ENCODE measurements around the gene MSRB3. TPM values are rescaled to one million over a fixed set of nuclear protein-coding genes. Genes with fewer than 3 reads are reported as not detected.

MSRB3 gene
- total RNA-seq, result not detected

DNA sequence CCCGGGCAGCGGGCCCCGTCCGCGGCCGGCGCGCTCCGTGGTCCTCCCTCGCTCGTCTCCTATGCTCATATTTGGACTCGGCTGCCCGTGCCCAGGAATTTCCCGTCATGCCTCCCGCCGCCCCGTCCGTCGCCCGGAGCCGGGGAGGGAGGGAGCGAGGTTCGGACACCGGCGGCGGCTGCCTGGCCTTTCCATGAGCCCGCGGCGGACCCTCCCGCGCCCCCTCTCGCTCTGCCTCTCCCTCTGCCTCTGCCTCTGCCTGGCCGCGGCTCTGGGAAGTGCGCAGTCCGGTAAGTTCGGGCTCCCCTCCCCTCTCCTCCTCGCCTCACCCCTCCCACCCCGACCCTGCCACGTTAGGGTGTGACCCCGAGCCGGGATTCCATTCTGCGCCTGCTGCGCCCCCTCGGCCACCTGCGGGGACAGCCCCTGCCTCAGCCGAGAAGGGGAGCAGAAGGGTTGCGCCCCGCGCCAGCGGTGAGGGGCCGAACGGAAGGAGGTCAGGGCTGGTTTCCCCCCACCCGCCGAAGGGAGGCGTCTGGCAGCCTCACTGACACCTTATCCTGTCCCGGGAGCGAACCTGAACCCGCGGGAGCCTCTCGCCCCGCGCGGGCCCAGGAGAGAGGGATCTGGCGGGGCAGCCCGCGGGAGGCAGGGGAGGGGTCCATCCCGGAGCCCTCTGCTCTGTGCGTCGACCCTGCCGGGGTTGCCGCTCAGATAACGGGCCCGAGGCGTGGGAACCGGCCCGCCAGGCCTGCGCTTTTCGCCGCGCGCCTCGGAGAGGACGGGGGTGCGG, at the start of gene MSRB3:
Gene MSRB3, plus strand, starts transcription at position 108 of the 793 bp plus-strand sequence. CDS start 29,897 bp downstream, outside the sequence.
- peak; percentile 28 for DNase-seq
- Mint-ChIP-seq H3K9me3 (no peaks in the 10 kb centered on the region), H3K27me3 (ENCODE audit: low read depth) (peaks cover 47% of the 10 kb centered on the region), H3K36me3 (ENCODE audit: low read depth) (no peaks in the 10 kb centered on the region), H3K4me1 (ENCODE audit: low read depth) (peaks cover 2% of the 10 kb centered on the region), H3K4me3 (peak within 1 kb of the TSS; percentile 61), H3K27ac (no peak within 1 kb of the TSS)
- intact Hi-C loops (cut with micrococcal nuclease), result no loop called here
- CTCF ChIA-PET, result no interaction called here

DNA sequence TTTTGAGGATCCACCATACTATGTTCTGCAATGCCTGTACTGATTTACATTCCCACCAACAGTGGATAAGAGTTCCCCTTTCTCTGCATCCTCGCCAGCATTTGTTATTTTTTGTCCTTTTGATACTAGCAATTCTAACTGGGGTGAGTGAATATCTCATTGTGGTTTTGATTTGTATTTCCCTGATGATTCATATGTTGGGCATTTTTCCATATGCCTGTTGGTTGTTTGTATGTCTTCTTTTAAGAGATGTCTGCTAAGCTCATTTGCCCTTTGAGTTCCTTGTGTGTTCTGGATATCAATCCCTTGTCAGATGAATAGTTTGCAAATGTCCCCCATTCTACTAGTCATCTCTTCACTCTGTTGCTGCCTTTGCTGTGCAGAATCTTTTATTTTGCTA, 49.0 kb upstream of the MSRB3 start:
- intact Hi-C loops (cut with micrococcal nuclease), result no loop called here
- peaks cover 31% of the 10 kb centered on the region for H3K4me1 Mint-ChIP-seq (ENCODE audit: low read depth)
- H3K36me3 Mint-ChIP-seq (ENCODE audit: low read depth), result peaks cover 40% of the 10 kb centered on the region
- no peak overlapping the region for H3K4me3 Mint-ChIP-seq
- peaks cover 23% of the 10 kb centered on the region for H3K9me3 Mint-ChIP-seq
- no peak overlapping the region for H3K27ac Mint-ChIP-seq
- no peak for DNase-seq
- CTCF ChIA-PET, result interaction anchor here (0.7 to 1.9 kb wide), 2 partner anchors 60 to 339 kb away, joined by 5 to 6 read pairs; partner anchors contain the start of gene LEMD3
- H3K27me3 Mint-ChIP-seq (ENCODE audit: low read depth), result no peaks in the 10 kb centered on the region

DNA sequence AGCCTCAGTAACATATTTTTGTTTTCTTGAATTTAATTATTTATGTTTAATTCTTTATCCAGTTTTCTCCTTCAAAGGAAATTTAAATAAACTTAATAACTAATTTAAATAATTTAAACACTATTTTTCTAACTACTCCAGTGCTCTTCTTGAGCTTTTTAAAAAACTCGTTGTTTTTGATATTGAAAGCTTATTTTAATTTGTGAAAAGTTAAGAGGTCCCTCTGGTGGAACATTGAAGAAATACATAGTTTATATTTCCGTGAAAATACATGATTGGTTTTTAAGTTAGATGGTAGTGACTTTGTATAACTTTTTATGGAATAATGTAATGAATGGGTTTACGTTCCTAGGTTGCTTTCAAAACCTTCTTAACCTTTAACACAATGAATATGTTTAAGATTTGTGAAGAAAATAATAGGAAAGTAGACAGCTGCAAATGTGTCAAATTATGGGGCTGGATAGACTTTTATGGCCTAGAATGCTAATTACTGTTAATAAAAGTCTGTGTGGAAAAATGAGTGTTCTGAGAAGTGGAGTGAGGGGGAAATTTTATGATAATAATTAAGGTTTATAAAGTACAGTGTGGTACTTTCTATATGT, 45.9 kb upstream of the MSRB3 start:
- H3K27ac Mint-ChIP-seq, result no peak overlapping the region
- intact Hi-C loops (cut with micrococcal nuclease), result loop anchor here (1.0 to 2.0 kb wide), 4 partner anchors 62 to 430 kb away; no protein-coding TSS in a partner anchor

DNA sequence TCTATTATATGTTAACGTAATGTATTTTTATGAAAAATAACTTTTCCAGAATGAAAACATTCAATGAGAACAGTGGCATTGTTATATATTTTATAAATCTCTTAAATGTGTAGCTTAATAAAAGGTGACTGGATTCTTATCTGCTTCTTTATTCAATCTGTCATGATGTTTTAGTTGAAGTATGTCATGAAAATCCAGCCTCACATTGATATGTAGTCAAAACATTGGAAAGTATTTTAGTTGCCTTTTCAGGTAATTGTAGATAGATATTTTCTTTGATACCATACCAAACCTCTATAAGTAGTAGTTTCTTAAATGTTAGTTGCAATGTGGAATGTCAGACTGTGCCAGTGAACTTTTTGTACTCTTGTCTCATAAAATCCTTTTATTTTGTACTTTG, 41.3 kb upstream of the MSRB3 start:
- Mint-ChIP-seq H3K4me1 (ENCODE audit: low read depth) (peaks cover 4% of the 10 kb centered on the region), H3K36me3 (ENCODE audit: low read depth) (peaks cover 8% of the 10 kb centered on the region), H3K27ac (no peak overlapping the region), H3K27me3 (ENCODE audit: low read depth) (no peaks in the 10 kb centered on the region), H3K9me3 (no peaks in the 10 kb centered on the region), H3K4me3 (no peak overlapping the region)
- CTCF ChIA-PET, result no interaction called here
- intact Hi-C loops (cut with micrococcal nuclease), result no loop called here
- DNase-seq, result no peak

More for the DNA sequence above, 45.9 kb upstream of the MSRB3 start:
- Mint-ChIP-seq H3K36me3 (ENCODE audit: low read depth) (peaks cover 21% of the 10 kb centered on the region), H3K27me3 (ENCODE audit: low read depth) (no peaks in the 10 kb centered on the region), H3K4me1 (ENCODE audit: low read depth) (peaks cover 11% of the 10 kb centered on the region), H3K9me3 (peaks cover 18% of the 10 kb centered on the region), H3K4me3 (no peak overlapping the region)
- DNase-seq, result no peak
- CTCF ChIA-PET, result interaction anchor here (0.6 to 2.1 kb wide), 20 partner anchors 8 to 450 kb away, joined by 3 to 10 read pairs (median 4); partner anchors contain the start of genes LEMD3 and WIF1

DNA sequence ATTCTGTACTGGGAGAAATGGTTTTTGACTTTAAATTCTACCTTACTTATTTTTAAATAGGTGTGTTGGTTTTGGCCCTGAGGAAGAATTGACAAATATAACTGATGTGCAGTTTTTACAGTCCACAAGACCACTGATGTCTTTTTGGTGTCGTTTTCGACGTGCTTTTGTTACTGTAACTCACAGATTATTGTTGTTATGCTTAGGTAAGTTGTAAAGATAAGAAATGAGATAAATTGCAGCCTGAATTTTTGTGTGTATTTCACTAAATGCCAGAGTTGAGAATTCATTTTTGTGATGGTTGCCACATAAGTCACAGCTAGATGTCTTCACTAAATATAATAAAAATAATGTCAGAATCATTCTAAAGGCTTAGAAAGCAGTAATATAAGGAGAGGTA, 39.9 kb upstream of the MSRB3 start:
- no peaks in the 10 kb centered on the region for H3K9me3 Mint-ChIP-seq
- DNase-seq, result no peak
- H3K27ac Mint-ChIP-seq, result no peak overlapping the region
- H3K36me3 Mint-ChIP-seq (ENCODE audit: low read depth), result peaks cover 17% of the 10 kb centered on the region
- H3K27me3 Mint-ChIP-seq (ENCODE audit: low read depth), result no peaks in the 10 kb centered on the region
- CTCF ChIA-PET, result no interaction called here
- intact Hi-C loops (cut with micrococcal nuclease), result no loop called here
- H3K4me1 Mint-ChIP-seq (ENCODE audit: low read depth), result no peaks in the 10 kb centered on the region
- no peak overlapping the region for H3K4me3 Mint-ChIP-seq

GRCh38 chr12:65248656-65249633, 29.5 kb upstream of the MSRB3 start:
- intact Hi-C loops (cut with micrococcal nuclease), result loop anchor here (1.0 to 5.0 kb wide), 4 partner anchors 44 to 408 kb away; partner anchors contain the start of gene LEMD3
- Mint-ChIP-seq H3K4me1 (ENCODE audit: low read depth) (peaks cover 19% of the 10 kb centered on the region), H3K27ac (peak overlapping the region; percentile 32), H3K36me3 (ENCODE audit: low read depth) (peaks cover 15% of the 10 kb centered on the region), H3K4me3 (no peak overlapping the region), H3K9me3 (peaks cover 2% of the 10 kb centered on the region), H3K27me3 (ENCODE audit: low read depth) (no peaks in the 10 kb centered on the region)
- peak; percentile 40 for DNase-seq
- CTCF ChIA-PET, result interaction anchor here (0.7 to 1.1 kb wide), 3 partner anchors 9 to 126 kb away, joined by 3 to 4 read pairs (median 3); no protein-coding TSS in a partner anchor

DNA sequence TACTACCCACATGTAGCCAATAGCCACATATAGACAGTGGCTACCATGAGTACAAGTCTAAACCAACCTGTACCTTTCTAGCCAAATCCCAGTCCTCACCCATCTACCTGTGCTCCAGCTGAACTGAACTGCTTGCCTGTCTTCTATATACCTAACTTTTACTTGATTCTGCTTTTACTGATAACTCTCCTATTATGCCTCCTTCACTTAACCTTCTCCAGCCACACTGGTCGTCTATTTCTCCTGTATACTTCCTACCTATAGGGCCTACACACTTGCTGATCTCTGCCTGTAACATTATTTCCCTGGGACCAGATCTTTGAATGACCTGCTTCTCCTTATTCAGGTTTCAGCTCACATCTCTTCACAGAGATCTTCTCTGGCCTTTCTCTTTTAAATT, 26.0 kb upstream of the MSRB3 start:
- no peak overlapping the region for H3K4me3 Mint-ChIP-seq
- CTCF ChIA-PET, result no interaction called here
- no peak overlapping the region for H3K27ac Mint-ChIP-seq
- H3K9me3 Mint-ChIP-seq, result peaks cover 2% of the 10 kb centered on the region
- peaks cover 19% of the 10 kb centered on the region for H3K4me1 Mint-ChIP-seq (ENCODE audit: low read depth)
- intact Hi-C loops (cut with micrococcal nuclease), result no loop called here
- DNase-seq, result no peak
- peaks cover 3% of the 10 kb centered on the region for H3K36me3 Mint-ChIP-seq (ENCODE audit: low read depth)
- H3K27me3 Mint-ChIP-seq (ENCODE audit: low read depth), result no peaks in the 10 kb centered on the region

- no peak for DNase-seq
- Mint-ChIP-seq H3K4me1 (ENCODE audit: low read depth) (no peaks in the 10 kb centered on the region), H3K27ac (no peak overlapping the region), H3K36me3 (ENCODE audit: low read depth) (no peaks in the 10 kb centered on the region), H3K4me3 (no peak overlapping the region), H3K27me3 (ENCODE audit: low read depth) (peaks cover 5% of the 10 kb centered on the region), H3K9me3 (no peaks in the 10 kb centered on the region)
- intact Hi-C loops (cut with micrococcal nuclease), result no loop called here
- CTCF ChIA-PET, result no interaction called here
These were observed 20.5 kb upstream of the MSRB3 start for GRCh38 chr12:65257986-65258385.

GRCh38 chr12:65259501-65259900, 19.0 kb upstream of the MSRB3 start:
- intact Hi-C loops (cut with micrococcal nuclease), result no loop called here
- peaks cover 6% of the 10 kb centered on the region for H3K27me3 Mint-ChIP-seq (ENCODE audit: low read depth)
- no peaks in the 10 kb centered on the region for H3K4me1 Mint-ChIP-seq (ENCODE audit: low read depth)
- H3K27ac Mint-ChIP-seq, result no peak overlapping the region
- H3K4me3 Mint-ChIP-seq, result no peak overlapping the region
- no peaks in the 10 kb centered on the region for H3K9me3 Mint-ChIP-seq
- CTCF ChIA-PET, result no interaction called here
- H3K36me3 Mint-ChIP-seq (ENCODE audit: low read depth), result no peaks in the 10 kb centered on the region
- no peak for DNase-seq

DNA sequence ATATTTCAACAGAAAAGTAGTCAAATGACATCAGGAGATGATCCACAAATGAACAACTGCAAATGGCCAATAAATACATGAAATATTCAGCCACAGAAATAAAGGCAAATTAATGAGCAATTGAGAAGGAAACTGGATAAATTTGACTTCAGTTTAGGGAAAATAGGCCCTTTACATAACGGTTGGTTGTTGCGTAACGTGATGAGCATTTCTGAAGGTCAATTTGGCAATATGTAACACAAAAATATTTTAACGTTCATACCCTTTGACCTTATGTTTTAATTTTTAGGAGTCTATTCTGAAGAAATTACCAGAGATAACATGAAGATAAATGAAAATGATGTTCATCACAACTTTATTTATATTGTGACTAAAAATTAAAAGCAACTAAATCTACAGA, 14.7 kb upstream of the MSRB3 start:
- no peaks in the 10 kb centered on the region for H3K9me3 Mint-ChIP-seq
- intact Hi-C loops (cut with micrococcal nuclease), result no loop called here
- no peaks in the 10 kb centered on the region for H3K36me3 Mint-ChIP-seq (ENCODE audit: low read depth)
- no peak overlapping the region for H3K27ac Mint-ChIP-seq
- CTCF ChIA-PET, result no interaction called here
- no peak for DNase-seq
- H3K27me3 Mint-ChIP-seq (ENCODE audit: low read depth), result peaks cover 18% of the 10 kb centered on the region
- no peak overlapping the region for H3K4me3 Mint-ChIP-seq
- no peaks in the 10 kb centered on the region for H3K4me1 Mint-ChIP-seq (ENCODE audit: low read depth)

DNA sequence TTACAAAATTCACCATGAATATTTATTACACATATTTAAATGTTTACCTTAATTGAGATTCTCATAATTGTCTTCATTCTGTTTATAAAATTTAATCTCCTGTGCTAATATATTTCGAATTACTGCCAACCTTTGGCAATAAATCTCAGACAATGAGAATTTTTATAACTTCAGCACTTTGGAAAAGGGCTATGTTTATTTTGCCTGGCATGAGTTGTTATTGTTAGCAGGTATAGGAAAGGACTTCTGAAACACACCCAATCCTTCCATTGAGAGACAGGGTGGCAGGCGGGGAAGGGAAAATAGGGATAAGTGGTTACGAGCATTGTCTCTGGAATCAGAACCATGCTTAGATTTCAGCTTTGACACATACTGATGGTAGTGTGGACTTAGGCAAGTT, 12.1 kb upstream of the MSRB3 start:
- peaks cover 14% of the 10 kb centered on the region for H3K27me3 Mint-ChIP-seq (ENCODE audit: low read depth)
- DNase-seq, result no peak
- H3K27ac Mint-ChIP-seq, result no peak overlapping the region
- no peaks in the 10 kb centered on the region for H3K36me3 Mint-ChIP-seq (ENCODE audit: low read depth)
- no peaks in the 10 kb centered on the region for H3K9me3 Mint-ChIP-seq
- intact Hi-C loops (cut with micrococcal nuclease), result no loop called here
- CTCF ChIA-PET, result no interaction called here
- no peaks in the 10 kb centered on the region for H3K4me1 Mint-ChIP-seq (ENCODE audit: low read depth)
- no peak overlapping the region for H3K4me3 Mint-ChIP-seq

DNA sequence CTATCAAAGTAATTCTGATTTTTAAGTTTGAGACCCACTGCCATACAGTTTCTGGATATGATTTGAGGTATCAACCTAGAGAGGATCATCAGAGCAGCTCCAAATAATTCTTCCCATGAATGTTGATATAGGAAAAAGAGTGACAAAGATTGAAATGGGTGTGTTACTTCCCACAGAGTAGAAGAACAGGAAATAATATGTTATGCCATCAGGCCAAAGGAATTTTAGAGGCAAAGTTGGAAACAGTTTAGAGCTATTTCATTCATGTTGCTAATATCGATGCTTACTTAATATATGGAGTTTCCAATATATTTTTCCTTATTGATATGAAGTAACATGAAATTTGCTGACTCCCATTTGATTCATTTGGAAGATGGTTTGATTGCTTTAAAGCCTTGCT, 8.9 kb upstream of the MSRB3 start:
- H3K4me3 Mint-ChIP-seq, result no peak overlapping the region

More for the DNA sequence above, 8.9 kb upstream of the MSRB3 start:
- Mint-ChIP-seq H3K27me3 (ENCODE audit: low read depth) (peaks cover 18% of the 10 kb centered on the region), H3K27ac (no peak overlapping the region), H3K9me3 (no peaks in the 10 kb centered on the region), H3K36me3 (ENCODE audit: low read depth) (no peaks in the 10 kb centered on the region), H3K4me1 (ENCODE audit: low read depth) (no peaks in the 10 kb centered on the region)
- intact Hi-C loops (cut with micrococcal nuclease), result no loop called here
- CTCF ChIA-PET, result no interaction called here
- no peak for DNase-seq

All from activated naive CD4-positive, alpha-beta T cell treated with anti-CD3 and anti-CD28 coated beads for 36 hours (primary cell).